Muscle of leg (tissue), 11 donors: ENCODE data around the gene ELF3. TPM values are rescaled to one million over a fixed set of nuclear protein-coding genes. Genes with fewer than 3 reads are reported as not detected.
"Not testable (repeated sequence)": the region's sequence is repeated elsewhere in the genome, so short reads cannot be mapped to it uniquely, and the experiment has no call there.

Experiments
- DNase-seq: peaks from one replicate; pipeline ENCODE4 v3.0.0; 2013
- H3K27ac ChIP-seq: one replicate; pipeline ENCODE4 v1.5.1; 2013; ENCODE audit warnings: mild to moderate bottlenecking, low read length, control low read depth
- H3K27me3 ChIP-seq: one replicate; pipeline ENCODE4 v1.6.1; 2013; ENCODE audit warnings: low read length; ENCODE audit not compliant: control insufficient read depth, insufficient read depth
- H3K36me3 ChIP-seq: one replicate; pipeline ENCODE4 v1.6.1; 2013; ENCODE audit warnings: low read length; ENCODE audit not compliant: control insufficient read depth, insufficient read depth
- H3K4me1 ChIP-seq: one replicate; pipeline ENCODE4 v1.6.1; 2013; ENCODE audit warnings: low read length; ENCODE audit not compliant: control insufficient read depth, insufficient read depth
- H3K4me3 ChIP-seq: one replicate; pipeline ENCODE4 v1.5.1; 2013; ENCODE audit warnings: low read length, control low read depth
- H3K9me3 ChIP-seq: replicated peaks from 2 replicates; pipeline ENCODE4 v1.6.1; 2013; ENCODE audit warnings: low read depth, low read length; ENCODE audit not compliant: control insufficient read depth
- WGBS: methylation state at CpG from one replicate; pipeline ENCODE4 v1.1.5; 2013; ENCODE audit warnings: missing lambda C conversion rate; ENCODE audit not compliant: insufficient coverage; 5-methylcytosine and 5-hydroxymethylcytosine counted together
- polyA plus RNA-seq, 8 donors: library from polyadenylated mRNA; unstranded; fragments of 120-200 nt; gene quantifications; one replicate each; pipeline versions ENCODE4 v1.2.1 to v1.2.3, GENCODE V29; 2013; ENCODE audit warnings: inconsistent platforms in 1 of 8, low replicate concordance in 1 of 8; ENCODE audit not compliant: insufficient read length in 8 of 8, insufficient read depth in 1 of 8
- total RNA-seq: library from RNA; stranded (reverse); fragments of 120-200 nt; gene quantifications from one replicate; pipeline ENCODE4 v1.2.4, GENCODE V29; 2013

The ELF3 gene
- total and polyA plus RNA-seq, 9 donors: 0.19 to 13.8 (median 0.53) TPM; not detected in 1

DNA sequence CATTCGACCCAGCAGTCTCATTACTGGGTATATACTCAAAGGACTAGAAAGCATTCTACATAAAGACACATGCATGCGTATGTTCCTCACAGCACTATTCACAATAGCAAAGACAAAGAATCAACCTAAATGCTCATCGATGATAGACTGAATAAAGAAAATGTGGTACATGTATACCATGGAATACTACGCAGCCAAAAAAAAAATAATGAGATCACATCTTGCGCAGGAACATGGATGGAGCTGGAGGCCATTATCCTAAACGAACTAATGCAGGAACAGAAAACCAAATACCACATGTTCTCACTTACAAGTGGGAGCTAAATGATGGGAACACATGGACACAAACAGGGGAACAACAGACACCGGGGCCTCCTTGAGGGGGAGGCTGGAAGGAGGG, 43.7 kb downstream of the ELF3 start:
- Histone ChIP-seq H3K4me1 (no peaks in the 10 kb centered on the region), H3K4me3 (no peak overlapping the region), H3K36me3 (no peaks in the 10 kb centered on the region), H3K27ac (no peak overlapping the region), H3K9me3 (no peaks in the 10 kb centered on the region), H3K27me3 (no peaks in the 10 kb centered on the region)
- no peak for DNase-seq
- no CpG with 5 or more reads among the region's 7 CpGs for WGBS

DNA sequence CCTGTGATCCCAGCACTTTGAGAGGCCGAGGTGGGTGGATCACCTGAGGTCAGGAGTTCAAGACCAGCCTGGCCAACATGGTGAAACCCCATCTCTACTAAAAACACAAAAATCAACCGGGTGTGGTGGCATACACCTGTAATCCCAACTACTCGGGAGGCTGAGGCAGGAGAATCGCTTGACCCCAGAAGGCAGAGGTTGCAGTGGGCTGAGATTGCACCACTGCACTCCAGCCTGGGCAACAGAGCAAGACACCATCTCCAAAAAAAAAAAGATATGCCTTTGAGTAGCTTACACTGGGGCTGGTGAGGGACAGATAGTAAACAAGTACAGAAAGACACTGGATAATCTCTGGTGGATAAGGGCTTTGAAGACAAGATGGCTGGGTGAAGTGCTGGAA, 44.3 kb downstream of the ELF3 start:
- not testable (repeated sequence) for H3K4me3 ChIP-seq, H3K36me3 ChIP-seq, H3K9me3 ChIP-seq, H3K27ac ChIP-seq, DNase-seq, H3K27me3 ChIP-seq, H3K4me1 ChIP-seq
- no CpG with 5 or more reads among the region's 4 CpGs for WGBS

- WGBS: 87% methylated on average over 15 of the region's 17 CpGs
- H3K27me3 ChIP-seq: no peaks in the 10 kb centered on the region
- no peaks in the 10 kb centered on the region for H3K36me3 ChIP-seq
- no peaks in the 10 kb centered on the region for H3K9me3 ChIP-seq
- no peak for DNase-seq
- no peaks in the 10 kb centered on the region for H3K4me1 ChIP-seq
- no peak overlapping the region for H3K4me3 ChIP-seq
- H3K27ac ChIP-seq: no peak overlapping the region
These were observed 46.4 kb downstream of the ELF3 start for GRCh38 chr1:202056644-202057334.

GRCh38 chr1:202057335-202057704, 46.9 kb downstream of the ELF3 start:
- not testable (repeated sequence) for H3K36me3 ChIP-seq, H3K4me1 ChIP-seq, DNase-seq, H3K4me3 ChIP-seq, H3K27me3 ChIP-seq, H3K27ac ChIP-seq, H3K9me3 ChIP-seq
- no CpG with 5 or more reads among the region's 6 CpGs for WGBS

GRCh38 chr1:202058001-202058908, 47.9 kb downstream of the ELF3 start:
- Histone ChIP-seq H3K36me3 (no peaks in the 10 kb centered on the region), H3K27ac (no peak overlapping the region), H3K4me3 (no peak overlapping the region), H3K27me3 (no peaks in the 10 kb centered on the region), H3K4me1 (no peaks in the 10 kb centered on the region), H3K9me3 (no peaks in the 10 kb centered on the region)
- WGBS: 92% methylated on average over 2 of the region's 3 CpGs
- DNase-seq: no peak

DNA sequence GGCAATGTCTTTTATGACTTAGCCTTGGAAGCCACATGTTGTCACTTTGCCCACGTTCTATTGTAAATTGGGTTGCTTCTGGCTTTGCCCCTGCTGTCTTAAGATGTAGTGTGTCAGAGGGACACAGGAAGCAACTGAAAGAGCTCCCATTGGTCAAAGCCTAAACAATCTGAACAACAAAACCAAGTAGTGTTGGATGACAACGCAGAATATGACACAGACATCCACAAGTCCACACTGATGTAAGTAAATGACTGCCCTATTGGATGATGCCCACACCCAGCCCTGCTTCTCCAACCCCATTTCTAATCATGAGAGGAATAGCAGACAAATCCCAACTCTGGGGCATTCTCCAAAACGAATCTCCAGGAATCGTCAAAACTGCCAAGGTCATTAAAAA, 50.7 kb downstream of the ELF3 start:
- no peaks in the 10 kb centered on the region for H3K4me1 ChIP-seq
- no peak overlapping the region for H3K4me3 ChIP-seq
- H3K27me3 ChIP-seq: peaks cover 2% of the 10 kb centered on the region
- 50% methylated on average over 3 of the region's 4 CpGs for WGBS
- no peak overlapping the region for H3K27ac ChIP-seq
- H3K9me3 ChIP-seq: no peaks in the 10 kb centered on the region
- DNase-seq: no peak
- H3K36me3 ChIP-seq: no peaks in the 10 kb centered on the region

- H3K9me3 ChIP-seq, DNase-seq, H3K27ac ChIP-seq, H3K4me3 ChIP-seq, H3K27me3 ChIP-seq, H3K36me3 ChIP-seq, H3K4me1 ChIP-seq: not testable (repeated sequence)
- 100% methylated on average over 1 of the region's 6 CpGs for WGBS
These were observed 51.4 kb downstream of the ELF3 start for GRCh38 chr1:202061787-202062186.

DNA sequence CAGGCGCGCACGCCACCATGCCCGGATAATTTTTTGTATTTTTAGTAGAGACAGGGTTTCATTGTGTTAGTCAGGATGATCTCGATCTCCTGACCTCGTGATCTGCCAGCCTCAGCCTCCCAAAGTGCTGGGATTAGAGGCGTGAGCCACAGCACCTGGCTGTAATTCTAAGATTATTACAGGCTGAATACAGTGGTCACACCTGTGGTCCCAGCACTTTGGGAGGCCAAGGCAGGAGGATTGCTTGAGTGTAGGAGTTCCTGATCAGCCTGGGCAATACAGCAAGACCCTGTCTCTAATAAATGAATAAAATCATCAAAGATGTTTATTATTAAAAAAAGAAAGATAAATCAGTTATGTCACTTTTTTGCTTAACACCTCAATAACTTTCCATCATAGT, 52.2 kb downstream of the ELF3 start:
- not testable (repeated sequence) for H3K27me3 ChIP-seq, H3K9me3 ChIP-seq, H3K36me3 ChIP-seq, H3K27ac ChIP-seq, DNase-seq, H3K4me3 ChIP-seq, H3K4me1 ChIP-seq
- WGBS: 89% methylated on average over 6 of the region's 7 CpGs

GRCh38 chr1:202063093-202063492, 52.7 kb downstream of the ELF3 start:
- 0% methylated on average over 1 of the region's 1 CpG for WGBS
- H3K36me3 ChIP-seq: no peaks in the 10 kb centered on the region

DNA sequence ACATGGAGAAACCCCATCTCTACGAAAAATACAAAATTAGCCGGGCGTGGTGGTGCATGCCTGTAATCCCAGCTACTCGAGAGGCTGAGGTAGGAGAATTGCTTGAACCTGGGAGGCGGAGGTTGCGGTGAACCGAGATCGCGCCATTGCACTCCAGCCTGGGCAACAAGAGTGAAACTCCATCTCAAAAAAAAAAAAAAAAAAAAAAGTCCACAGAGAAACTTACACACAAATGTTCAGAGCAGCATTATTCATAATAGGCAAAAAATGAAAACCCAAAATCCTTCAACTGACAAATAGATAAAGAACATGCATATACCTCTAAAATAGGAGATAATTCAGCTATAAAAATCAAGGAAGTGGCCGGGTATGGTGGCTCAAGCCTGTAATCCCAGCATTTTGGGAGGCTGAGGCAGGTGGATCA, 54.5 kb downstream of the ELF3 start:
- not testable (repeated sequence) for H3K9me3 ChIP-seq, H3K36me3 ChIP-seq, H3K4me3 ChIP-seq, H3K27ac ChIP-seq, H3K27me3 ChIP-seq, DNase-seq, H3K4me1 ChIP-seq
- no CpG with 5 or more reads among the region's 10 CpGs for WGBS

More at GRCh38 chr1:202063093-202063492, 52.7 kb downstream of the ELF3 start:
- no peak overlapping the region for H3K27ac ChIP-seq
- no peaks in the 10 kb centered on the region for H3K9me3 ChIP-seq
- no peaks in the 10 kb centered on the region for H3K4me1 ChIP-seq
- peaks cover 5% of the 10 kb centered on the region for H3K27me3 ChIP-seq
- no peak overlapping the region for H3K4me3 ChIP-seq
- DNase-seq: no peak
